Activated CD4-positive, alpha-beta memory T cell treated with anti-CD3 and anti-CD28 coated beads for 36 hours (primary cell): Measurements from ENCODE around the gene CD34. TPM values are rescaled to one million over a fixed set of nuclear protein-coding genes. Genes with fewer than 3 reads are reported as not detected.

ENCODE experiments used
- CTCF ChIA-PET: fragments of 350-600 bp; sonication (Branson Sonifier 250); formaldehyde crosslinking; loops from one replicate; lab custom pipeline; 2021; ENCODE audit warnings: antibody characterized with exemption, inconsistent platforms; lab: Charles Lee
- POLR2A ChIA-PET: fragments of 350-600 bp; sonication (Branson Sonifier 250); formaldehyde crosslinking; loops from one replicate; lab custom pipeline; 2021; ENCODE audit warnings: antibody characterized with exemption; lab: Charles Lee
- DNase-seq: peaks from one replicate; pipeline ENCODE4 v3.0.0-alpha.2; 2020
- H3K27ac Mint-ChIP-seq: one replicate; pipeline ENCODE4 v1.8.0; 2021; ENCODE audit warnings: mixed read lengths
- H3K27me3 Mint-ChIP-seq: one replicate; pipeline ENCODE4 v1.8.0; 2021; ENCODE audit warnings: mixed read lengths
- H3K36me3 Mint-ChIP-seq: one replicate; pipeline ENCODE4 v1.8.0; 2021; ENCODE audit warnings: mixed read lengths
- H3K4me1 Mint-ChIP-seq: one replicate; pipeline ENCODE4 v1.8.0; 2021; ENCODE audit warnings: low read depth, mixed read lengths
- H3K4me3 Mint-ChIP-seq: one replicate; pipeline ENCODE4 v1.8.0; 2021; ENCODE audit warnings: mild to moderate bottlenecking, mixed read lengths
- H3K9me3 Mint-ChIP-seq: one replicate; pipeline ENCODE4 v1.8.0; 2021; ENCODE audit warnings: mixed read lengths
- intact Hi-C: fragments of 100-400 bp; cut with micrococcal nuclease; formaldehyde crosslinking; loops from one replicate; pipeline ENCODE4 v1.15.1; 2023
- total RNA-seq, 2 experiments: library from RNA; stranded (reverse); gene quantifications; one replicate each; pipeline ENCODE4 v1.2.3, GENCODE V29; 2021

The CD34 gene
- total RNA-seq, 2 experiments from 2014 or later, result not detected

- intact Hi-C loops, result no loop called here
- Mint-ChIP-seq H3K36me3 (no peaks in the 10 kb centered on the region), H3K9me3 (no peaks in the 10 kb centered on the region), H3K27ac (no peak overlapping the region), H3K27me3 (peaks cover 40% of the 10 kb centered on the region), H3K4me3 (no peak overlapping the region), H3K4me1 (peaks cover 14% of the 10 kb centered on the region)
- ChIA-PET POLR2A (no interaction called here), CTCF (interaction anchor here (1.0 to 1.9 kb wide), 5 partner anchors 12 to 81 kb away, joined by 3 to 9 read pairs (median 4); no protein-coding TSS in a partner anchor)
- DNase-seq, result no peak
These were observed 1.2 kb downstream of the CD34 start for GRCh38 chr1:207909687-207910086.

DNA sequence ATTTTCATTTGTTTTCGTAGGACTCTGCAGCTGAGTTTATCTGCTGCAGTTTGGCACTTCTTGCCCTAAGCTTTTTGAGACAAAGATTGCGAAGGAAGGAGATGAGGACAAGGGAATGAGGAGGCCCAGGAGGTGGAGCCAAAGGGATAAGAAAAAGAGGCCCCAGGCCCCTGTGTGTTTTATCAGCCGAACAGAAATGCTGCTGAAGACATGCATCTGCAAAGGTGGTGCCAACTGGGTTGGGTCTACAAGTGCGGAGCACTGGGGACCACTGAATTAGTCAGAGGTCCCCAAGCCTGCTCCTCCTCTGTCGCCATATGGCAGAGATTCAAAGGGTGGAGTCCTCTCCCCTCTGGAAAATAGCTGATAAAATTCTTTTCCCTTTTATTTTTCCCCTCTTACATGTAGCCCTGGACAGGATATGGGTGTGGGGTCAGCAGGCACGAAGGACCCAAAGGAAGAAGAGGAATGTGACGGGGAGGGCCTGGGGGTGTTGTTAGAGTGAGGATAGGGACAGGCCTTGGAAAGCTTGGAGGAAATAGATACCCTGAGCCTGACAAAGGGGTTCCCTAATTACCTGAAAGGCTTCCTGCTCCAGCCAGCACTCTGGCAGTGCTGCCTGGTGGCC lies 2.7 kb downstream of the CD34 start:
- CTCF ChIA-PET, result interaction anchor here (1.2 to 1.6 kb wide), 3 partner anchors 11 to 79 kb away, joined by 3 to 4 read pairs (median 4); no protein-coding TSS in a partner anchor
- POLR2A ChIA-PET, result no interaction called here
- no peaks in the 10 kb centered on the region for H3K9me3 Mint-ChIP-seq
- no peak overlapping the region for H3K27ac Mint-ChIP-seq
- H3K36me3 Mint-ChIP-seq, result no peaks in the 10 kb centered on the region
- H3K4me1 Mint-ChIP-seq, result peaks cover 21% of the 10 kb centered on the region
- H3K4me3 Mint-ChIP-seq, result no peak overlapping the region
- DNase-seq, result no peak
- intact Hi-C loops, result no loop called here
- peaks cover 35% of the 10 kb centered on the region for H3K27me3 Mint-ChIP-seq

- no peak for DNase-seq
- peaks cover 8% of the 10 kb centered on the region for H3K4me1 Mint-ChIP-seq
- ChIA-PET POLR2A (no interaction called here), CTCF (no interaction called here)
- no peak overlapping the region for H3K27ac Mint-ChIP-seq
- no peaks in the 10 kb centered on the region for H3K9me3 Mint-ChIP-seq
- no peaks in the 10 kb centered on the region for H3K36me3 Mint-ChIP-seq
- intact Hi-C loops, result no loop called here
- H3K27me3 Mint-ChIP-seq, result peaks cover 4% of the 10 kb centered on the region
- H3K4me3 Mint-ChIP-seq, result no peak overlapping the region
These were observed 6.5 kb downstream of the CD34 start for GRCh38 chr1:207904391-207904790.

- H3K27ac Mint-ChIP-seq, result no peak overlapping the region
- peaks cover 8% of the 10 kb centered on the region for H3K4me1 Mint-ChIP-seq
- POLR2A ChIA-PET, result no interaction called here
These were observed 7.2 kb downstream of the CD34 start for GRCh38 chr1:207903767-207904166.

DNA sequence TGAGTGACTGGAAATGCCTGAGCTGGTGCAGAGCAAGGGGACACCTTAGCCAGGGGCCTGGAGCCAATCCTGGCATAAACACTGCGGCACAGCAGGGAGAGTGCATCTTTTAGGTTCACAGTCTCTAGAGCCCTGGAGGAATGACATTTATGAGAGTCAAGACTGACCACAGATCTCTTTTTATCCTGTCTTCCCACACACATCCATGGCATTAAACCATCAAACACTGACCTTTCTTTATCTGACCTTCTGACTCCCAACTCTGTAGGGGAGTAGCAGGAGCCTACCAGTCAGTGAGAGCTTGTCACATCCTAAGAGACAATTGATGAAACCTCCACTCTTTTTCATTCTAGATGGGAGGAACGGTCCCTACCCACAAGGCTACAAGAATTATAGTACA lies 7.9 kb downstream of the CD34 start:
- intact Hi-C loops, result no loop called here
- Mint-ChIP-seq H3K27me3 (no peaks in the 10 kb centered on the region), H3K4me1 (peaks cover 8% of the 10 kb centered on the region), H3K9me3 (no peaks in the 10 kb centered on the region), H3K36me3 (no peaks in the 10 kb centered on the region), H3K4me3 (no peak overlapping the region), H3K27ac (no peak overlapping the region)
- ChIA-PET POLR2A (no interaction called here), CTCF (interaction anchor here (1.3 kb wide), 1 partner anchor 18 kb away, joined by 11 read pairs; no protein-coding TSS in a partner anchor)
- no peak for DNase-seq

More at GRCh38 chr1:207903767-207904166, 7.2 kb downstream of the CD34 start:
- H3K36me3 Mint-ChIP-seq, result no peaks in the 10 kb centered on the region
- no peaks in the 10 kb centered on the region for H3K9me3 Mint-ChIP-seq
- intact Hi-C loops, result no loop called here
- H3K27me3 Mint-ChIP-seq, result peaks cover under 1% of the 10 kb centered on the region
- CTCF ChIA-PET, result interaction anchor here (1.3 kb wide), 1 partner anchor 19 kb away, joined by 11 read pairs; no protein-coding TSS in a partner anchor
- no peak overlapping the region for H3K4me3 Mint-ChIP-seq
- DNase-seq, result no peak

DNA sequence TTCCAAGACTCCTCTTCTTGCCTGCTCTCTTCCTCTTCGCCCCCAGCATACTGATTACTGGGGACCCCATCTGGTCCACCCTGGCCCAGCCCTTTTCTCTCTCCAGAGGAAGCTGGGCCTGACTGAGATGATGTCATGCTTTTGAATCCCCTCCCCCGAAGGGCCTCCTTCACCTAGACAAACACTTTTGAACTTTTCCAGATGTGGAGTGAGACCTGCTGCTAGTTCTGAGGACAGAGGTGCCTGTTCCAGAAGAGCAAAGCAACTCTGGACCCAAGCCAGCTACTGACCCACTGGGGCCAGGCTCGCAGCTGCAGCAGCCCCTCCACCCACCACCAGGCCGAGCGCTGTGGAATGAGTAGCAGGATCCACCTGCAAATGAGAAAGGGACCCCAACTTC lies 8.4 kb downstream of the CD34 start:
- no peak overlapping the region for H3K27ac Mint-ChIP-seq
- H3K9me3 Mint-ChIP-seq, result no peaks in the 10 kb centered on the region
- H3K27me3 Mint-ChIP-seq, result no peaks in the 10 kb centered on the region
- no peak overlapping the region for H3K4me3 Mint-ChIP-seq
- no peaks in the 10 kb centered on the region for H3K36me3 Mint-ChIP-seq
- CTCF ChIA-PET, result no interaction called here
- DNase-seq, result no peak
- H3K4me1 Mint-ChIP-seq, result peaks cover 8% of the 10 kb centered on the region
- intact Hi-C loops, result no loop called here
- POLR2A ChIA-PET, result no interaction called here

- DNase-seq, result no peak
- no peaks in the 10 kb centered on the region for H3K27me3 Mint-ChIP-seq
- CTCF ChIA-PET, result interaction anchor here (0.9 kb wide), 1 partner anchor 31 kb away, joined by 3 read pairs; no protein-coding TSS in a partner anchor
- H3K4me1 Mint-ChIP-seq, result peaks cover 8% of the 10 kb centered on the region
- H3K27ac Mint-ChIP-seq, result no peak overlapping the region
- no peaks in the 10 kb centered on the region for H3K36me3 Mint-ChIP-seq
- no peak overlapping the region for H3K4me3 Mint-ChIP-seq
- POLR2A ChIA-PET, result no interaction called here
- no peaks in the 10 kb centered on the region for H3K9me3 Mint-ChIP-seq
- intact Hi-C loops, result no loop called here
These were observed 9.8 kb downstream of the CD34 start for GRCh38 chr1:207901041-207901653.

DNA sequence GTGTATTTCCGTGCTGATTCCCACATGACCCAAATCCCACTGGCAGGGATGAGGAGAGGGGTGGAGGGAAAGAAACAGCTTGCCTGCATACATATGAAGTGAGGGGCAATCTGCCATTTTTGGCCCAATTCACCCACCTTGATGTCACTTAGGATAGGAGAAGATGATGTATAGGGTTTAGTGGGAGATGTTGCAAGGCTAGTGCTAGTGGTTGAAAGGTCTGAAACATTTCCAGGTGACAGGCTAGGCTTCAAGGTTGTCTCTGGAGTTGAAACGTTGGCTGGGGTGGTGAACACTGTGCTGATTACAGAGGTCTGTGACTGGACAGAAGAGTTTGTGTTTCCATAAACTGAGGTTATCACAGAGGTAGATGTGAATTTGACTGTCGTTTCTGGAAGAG lies 12.1 kb downstream of the CD34 start:
- no peak for DNase-seq
- no peak overlapping the region for H3K27ac Mint-ChIP-seq
- ChIA-PET CTCF (interaction anchor here (1.0 to 2.8 kb wide), 2 partner anchors 14 to 64 kb away, joined by 3 to 12 read pairs; no protein-coding TSS in a partner anchor), POLR2A (no interaction called here)
- H3K4me3 Mint-ChIP-seq, result no peak overlapping the region
- H3K36me3 Mint-ChIP-seq, result no peaks in the 10 kb centered on the region
- no peaks in the 10 kb centered on the region for H3K9me3 Mint-ChIP-seq
- peaks cover 2% of the 10 kb centered on the region for H3K4me1 Mint-ChIP-seq
- H3K27me3 Mint-ChIP-seq, result no peaks in the 10 kb centered on the region
- intact Hi-C loops, result loop anchor here (2.0 kb wide), 1 partner anchor 70 kb away; no protein-coding TSS in a partner anchor

DNA sequence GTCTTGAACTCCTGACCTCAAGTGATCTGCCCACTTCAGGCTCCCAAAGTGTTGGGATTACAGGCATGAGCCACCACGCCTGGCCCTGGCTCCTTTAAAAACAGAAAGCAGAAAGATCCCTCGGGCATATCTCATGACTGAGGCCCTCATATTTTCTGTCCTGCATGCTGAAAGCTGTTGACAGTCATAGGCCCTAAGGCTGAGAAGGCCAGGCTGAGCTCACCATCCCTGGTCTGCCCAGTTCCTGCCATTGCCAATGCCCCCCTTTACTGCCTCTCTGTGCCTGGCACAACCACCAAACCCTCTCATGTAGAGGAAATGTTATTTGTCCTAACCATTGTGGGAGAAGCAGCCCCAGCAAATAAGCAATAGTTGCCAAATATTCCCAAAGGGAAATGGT lies 12.7 kb downstream of the CD34 start:
- H3K9me3 Mint-ChIP-seq, result no peaks in the 10 kb centered on the region
- H3K27me3 Mint-ChIP-seq, result no peaks in the 10 kb centered on the region
- CTCF ChIA-PET, result interaction anchor here (1.0 to 2.8 kb wide), 3 partner anchors 11 to 65 kb away, joined by 3 to 12 read pairs (median 4); no protein-coding TSS in a partner anchor
- POLR2A ChIA-PET, result no interaction called here
- DNase-seq, result no peak
- H3K4me1 Mint-ChIP-seq, result no peaks in the 10 kb centered on the region
- H3K4me3 Mint-ChIP-seq, result no peak overlapping the region
- H3K27ac Mint-ChIP-seq, result no peak overlapping the region
- H3K36me3 Mint-ChIP-seq, result no peaks in the 10 kb centered on the region
- intact Hi-C loops, result loop anchor here (2.0 kb wide), 1 partner anchor 71 kb away; no protein-coding TSS in a partner anchor

DNA sequence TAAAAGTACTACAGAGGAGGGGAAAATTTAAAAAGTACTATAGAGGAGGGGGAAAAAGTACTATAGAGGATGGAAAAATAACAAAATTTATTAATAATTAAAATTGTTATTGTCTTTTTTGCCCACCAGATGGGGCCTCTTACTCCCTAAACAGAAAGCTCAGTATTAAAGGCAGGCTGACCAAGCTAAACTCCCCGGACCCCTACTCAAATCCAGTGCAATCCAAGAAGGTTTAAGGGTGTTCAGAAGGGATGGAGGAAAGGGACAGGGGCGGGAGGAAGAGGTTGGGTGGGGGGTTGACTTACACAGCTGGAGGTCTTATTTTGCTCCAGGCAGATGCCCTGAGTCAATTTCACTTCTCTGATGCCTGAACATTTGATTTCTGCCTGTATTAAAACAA lies 13.7 kb downstream of the CD34 start:
- Mint-ChIP-seq H3K27ac (no peak overlapping the region), H3K27me3 (no peaks in the 10 kb centered on the region), H3K4me3 (no peak overlapping the region), H3K9me3 (no peaks in the 10 kb centered on the region), H3K4me1 (no peaks in the 10 kb centered on the region), H3K36me3 (no peaks in the 10 kb centered on the region)
- intact Hi-C loops, result no loop called here
- CTCF ChIA-PET, result interaction anchor here (0.6 to 2.8 kb wide), 8 partner anchors 9 to 97 kb away, joined by 3 to 15 read pairs (median 4); no protein-coding TSS in a partner anchor
- no peak for DNase-seq
- POLR2A ChIA-PET, result no interaction called here

- Mint-ChIP-seq H3K4me3 (no peak overlapping the region), H3K9me3 (no peaks in the 10 kb centered on the region), H3K27me3 (no peaks in the 10 kb centered on the region), H3K4me1 (no peaks in the 10 kb centered on the region), H3K36me3 (no peaks in the 10 kb centered on the region), H3K27ac (no peak overlapping the region)
- intact Hi-C loops, result no loop called here
- DNase-seq, result no peak
- ChIA-PET POLR2A (no interaction called here), CTCF (interaction anchor here (1.0 to 2.8 kb wide), 6 partner anchors 10 to 74 kb away, joined by 3 to 15 read pairs (median 4); no protein-coding TSS in a partner anchor)
These were observed 14.4 kb downstream of the CD34 start for GRCh38 chr1:207896547-207896946.

GRCh38 chr1:207894704-207895103 lies 16.2 kb downstream of the CD34 start:
- H3K9me3 Mint-ChIP-seq, result no peaks in the 10 kb centered on the region
- intact Hi-C loops, result no loop called here
- ChIA-PET POLR2A (no interaction called here), CTCF (interaction anchor here (0.8 to 1.5 kb wide), 3 partner anchors 10 to 103 kb away, joined by 3 to 12 read pairs (median 3); no protein-coding TSS in a partner anchor)
- no peaks in the 10 kb centered on the region for H3K36me3 Mint-ChIP-seq
- no peaks in the 10 kb centered on the region for H3K27me3 Mint-ChIP-seq
- H3K4me3 Mint-ChIP-seq, result no peak overlapping the region
- H3K27ac Mint-ChIP-seq, result no peak overlapping the region
- no peaks in the 10 kb centered on the region for H3K4me1 Mint-ChIP-seq
- no peak for DNase-seq
